GM21786 (cell line): ENCODE data around the gene EGF.
"Not testable (repeated sequence)": the region's sequence is repeated elsewhere in the genome, so short reads cannot be mapped to it uniquely, and the experiment has no call there.

Experiments used
- ATAC-seq: cut with Tn5 transposase; IDR thresholded peaks from one replicate; pipeline ENCODE4 v1.9.1; 2021; ENCODE audit not compliant: unreplicated experiment

The EGF gene

GRCh38 chr4:109913596-109914241 is 1.0 kb downstream of the EGF start:
- ATAC-seq: no peak

- ATAC-seq: no peak
Measured at GRCh38 chr4:109914322-109914721, 1.6 kb downstream of the EGF start.

- ATAC-seq: no peak
Measured at GRCh38 chr4:109915385-109916026, 2.8 kb downstream of the EGF start.

- ATAC-seq: no peak
Measured at GRCh38 chr4:109916027-109916409, 3.3 kb downstream of the EGF start.

GRCh38 chr4:109921384-109921808 is 8.7 kb downstream of the EGF start:
- ATAC-seq: no peak

- ATAC-seq: no peak
Measured at GRCh38 chr4:109925396-109925795, 12.7 kb downstream of the EGF start.

GRCh38 chr4:109928327-109929045 is 15.8 kb downstream of the EGF start:
- no peak for ATAC-seq

GRCh38 chr4:109930464-109930863 is 17.8 kb downstream of the EGF start:
- ATAC-seq: no peak

GRCh38 chr4:109930872-109931271 is 18.2 kb downstream of the EGF start:
- ATAC-seq: no peak

- no peak for ATAC-seq
Measured at GRCh38 chr4:109931318-109931717, 18.6 kb downstream of the EGF start.

GRCh38 chr4:109937352-109937751 is 24.7 kb downstream of the EGF start:
- not testable (repeated sequence) for ATAC-seq

GRCh38 chr4:109939190-109939589 is 26.5 kb downstream of the EGF start:
- ATAC-seq: no peak

GRCh38 chr4:109942292-109942926 is 29.7 kb downstream of the EGF start:
- no peak for ATAC-seq

GRCh38 chr4:109943745-109944144 is 31.1 kb downstream of the EGF start:
- no peak for ATAC-seq

GRCh38 chr4:109944591-109944990 is 31.9 kb downstream of the EGF start:
- no peak for ATAC-seq

GRCh38 chr4:109945056-109945455 is 32.4 kb downstream of the EGF start:
- ATAC-seq: no peak

- ATAC-seq: no peak
Measured at GRCh38 chr4:109946120-109946519, 33.4 kb downstream of the EGF start.

GRCh38 chr4:109947457-109947856 is 34.8 kb downstream of the EGF start:
- no peak for ATAC-seq

- ATAC-seq: no peak
Measured at GRCh38 chr4:109947918-109948317, 35.2 kb downstream of the EGF start.

GRCh38 chr4:109949099-109949718 is 36.5 kb downstream of the EGF start:
- not testable (repeated sequence) for ATAC-seq

GRCh38 chr4:109952612-109953011 is 39.9 kb downstream of the EGF start:
- ATAC-seq: no peak
